Measurements from ENCODE around the gene ASPDH.
A peak's percentile ranks its signal among the peaks of the same experiment; 100 is the strongest.

ASPDH gene

DNA sequence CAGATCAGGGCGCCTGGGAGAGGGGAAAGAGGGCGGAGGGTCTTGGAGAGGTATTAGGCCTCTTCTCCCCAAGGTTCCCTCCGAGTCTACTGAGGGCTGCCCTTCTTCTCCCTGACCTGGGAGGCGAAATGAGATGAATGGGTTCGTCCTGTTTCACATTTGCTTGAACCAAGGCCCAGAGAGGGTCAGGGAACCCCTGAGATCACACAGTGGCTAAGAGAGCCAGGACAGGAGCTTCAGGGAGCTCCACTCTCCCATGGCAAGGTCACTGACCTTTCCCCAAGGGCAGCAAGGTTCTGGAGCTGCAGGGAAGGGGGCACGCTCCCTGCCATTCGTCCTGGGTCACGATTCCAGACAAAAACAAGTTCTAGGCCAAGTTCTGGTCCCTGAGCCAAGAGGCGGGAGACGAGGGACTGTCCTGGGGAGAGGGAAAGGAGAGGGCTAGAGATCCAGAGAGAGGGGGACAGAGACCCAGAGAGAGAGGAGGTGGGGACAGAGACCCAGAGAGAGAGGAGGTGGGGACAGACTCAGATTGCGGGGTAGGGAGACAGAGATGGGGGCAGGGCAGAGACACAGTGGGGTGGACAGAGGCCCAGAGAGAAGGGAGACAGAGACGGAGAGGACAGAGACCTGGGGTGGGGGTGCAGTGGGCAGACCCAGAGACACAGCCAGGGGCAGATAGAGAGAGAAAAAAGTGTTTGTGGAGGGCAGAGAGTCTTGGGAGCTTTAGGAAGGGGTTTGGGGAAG is 541 bp downstream of the ASPDH start:
- TF ChIP-seq, protein P1, sequence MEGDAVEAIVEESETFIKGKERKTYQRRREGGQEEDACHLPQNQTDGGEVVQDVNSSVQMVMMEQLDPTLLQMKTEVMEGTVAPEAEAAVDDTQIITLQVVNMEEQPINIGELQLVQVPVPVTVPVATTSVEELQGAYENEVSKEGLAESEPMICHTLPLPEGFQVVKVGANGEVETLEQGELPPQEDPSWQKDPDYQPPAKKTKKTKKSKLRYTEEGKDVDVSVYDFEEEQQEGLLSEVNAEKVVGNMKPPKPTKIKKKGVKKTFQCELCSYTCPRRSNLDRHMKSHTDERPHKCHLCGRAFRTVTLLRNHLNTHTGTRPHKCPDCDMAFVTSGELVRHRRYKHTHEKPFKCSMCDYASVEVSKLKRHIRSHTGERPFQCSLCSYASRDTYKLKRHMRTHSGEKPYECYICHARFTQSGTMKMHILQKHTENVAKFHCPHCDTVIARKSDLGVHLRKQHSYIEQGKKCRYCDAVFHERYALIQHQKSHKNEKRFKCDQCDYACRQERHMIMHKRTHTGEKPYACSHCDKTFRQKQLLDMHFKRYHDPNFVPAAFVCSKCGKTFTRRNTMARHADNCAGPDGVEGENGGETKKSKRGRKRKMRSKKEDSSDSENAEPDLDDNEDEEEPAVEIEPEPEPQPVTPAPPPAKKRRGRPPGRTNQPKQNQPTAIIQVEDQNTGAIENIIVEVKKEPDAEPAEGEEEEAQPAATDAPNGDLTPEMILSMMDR (IDR thresholded peaks at IDR 0.05; ENCODE audit: control extremely low read depth, extremely low read depth, low read depth, missing control alignments) = no peak
- ChIA-PET CTCF (no interaction called here), POLR2A (no interaction called here)
- DNase-seq (ENCODE audit: extremely low spot score) = no peak

DNA sequence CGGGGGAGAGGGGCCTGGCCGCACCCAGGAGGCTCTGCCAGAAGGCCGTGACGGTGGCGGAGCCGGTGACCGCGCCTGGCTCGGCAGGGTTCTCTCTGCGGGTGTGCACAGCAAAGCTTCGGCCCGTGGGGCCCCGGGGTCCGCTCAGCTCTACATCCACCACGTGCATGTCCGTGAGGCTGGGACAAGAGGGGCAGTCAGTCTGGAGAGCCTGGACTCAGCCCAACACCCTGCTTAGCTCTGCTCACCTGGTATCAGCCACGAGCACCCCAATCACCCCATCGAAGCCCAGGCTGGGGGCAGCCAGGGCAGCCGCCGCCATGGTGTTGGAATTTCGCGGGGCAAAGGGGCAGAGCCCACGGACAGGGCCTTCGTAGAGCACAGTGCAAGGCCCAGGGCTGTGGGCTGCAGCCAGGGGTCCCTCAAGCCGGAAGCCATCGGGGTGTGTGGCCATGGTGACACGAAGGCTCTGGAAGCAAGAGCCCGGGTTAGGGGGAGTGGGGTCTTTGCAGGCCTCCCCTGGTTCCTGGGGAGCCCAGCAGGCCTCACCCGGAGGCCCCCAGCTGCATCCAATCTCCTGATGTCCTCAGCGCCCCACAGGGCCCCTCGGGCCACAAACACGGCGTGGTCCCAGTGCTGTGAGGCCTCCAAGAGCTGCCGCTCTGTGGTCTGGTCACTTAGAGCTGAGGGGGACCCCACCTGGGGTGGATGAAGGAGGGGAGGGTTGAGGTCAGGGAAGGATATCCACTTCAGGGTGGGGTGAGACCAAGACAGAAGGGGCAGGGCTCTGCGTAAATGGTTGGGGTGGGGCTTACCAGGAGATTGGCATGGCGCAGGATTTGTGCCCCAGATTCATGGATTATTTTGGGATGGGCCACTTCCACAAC is 1.4 kb downstream of the ASPDH start:
- ChIA-PET POLR2A (no interaction called here), CTCF (interaction anchor here (1.1 to 1.7 kb wide), 4 partner anchors 24 to 155 kb away, joined by 3 to 4 read pairs (median 3); no protein-coding TSS in a partner anchor)
- DNase-seq (ENCODE audit: extremely low spot score) = no peak
- TF ChIP-seq, protein P1 (IDR thresholded peaks at IDR 0.05; ENCODE audit: control extremely low read depth, extremely low read depth, low read depth, missing control alignments) = no peak

DNA sequence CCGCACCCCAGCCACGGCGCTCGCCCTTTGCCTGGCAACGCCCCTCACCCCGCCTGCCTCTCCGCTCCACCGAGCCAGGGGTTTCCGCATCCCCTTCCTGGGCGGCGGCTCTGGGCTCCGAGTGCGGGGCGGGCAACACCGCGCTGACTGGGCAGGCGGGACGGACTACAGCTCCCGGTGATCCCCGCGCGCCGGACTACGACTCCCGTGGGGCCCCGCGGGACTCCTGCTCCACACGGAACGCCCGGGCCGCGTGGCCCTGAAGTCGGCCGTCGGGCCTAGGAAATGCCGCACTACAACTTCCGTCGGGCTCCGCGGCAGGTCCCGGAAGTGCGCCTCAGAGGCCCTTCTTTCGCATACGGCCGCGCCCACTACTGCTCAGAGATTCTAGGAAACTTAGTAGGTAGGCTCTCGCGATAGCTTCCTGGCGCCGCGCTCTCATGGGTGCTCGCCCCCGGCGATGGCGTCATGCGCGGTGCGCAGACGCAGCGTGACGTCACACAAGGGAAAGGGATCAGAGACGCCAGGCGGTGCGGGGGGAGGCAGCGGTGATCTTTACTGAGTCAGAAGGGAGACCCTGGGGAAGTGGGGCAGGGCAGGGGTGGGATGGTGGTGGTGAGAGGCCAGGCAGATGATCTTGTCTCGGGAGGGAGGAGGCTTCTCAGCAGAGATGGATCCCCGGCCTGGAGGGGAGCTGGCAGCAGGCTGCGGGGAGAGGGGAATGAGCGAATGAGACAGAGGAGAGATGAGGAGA is 2.5 kb downstream of the ASPDH start, which contains the start of gene JOSD2:
JOSD2 (minus strand) TSS at position 123 of the 754 bp plus-strand sequence. CDS start 760 bp downstream, outside the sequence.
- CTCF ChIA-PET = interaction anchor here (0.6 to 1.7 kb wide), 7 partner anchors 26 to 411 kb away, joined by 3 to 4 read pairs (median 3); no protein-coding TSS in a partner anchor
- TF ChIP-seq, protein P1 (IDR thresholded peaks at IDR 0.05; ENCODE audit: control extremely low read depth, extremely low read depth, low read depth, missing control alignments) = no peak
- POLR2A ChIA-PET = interaction anchor here (0.6 to 0.7 kb wide), 2 partner anchors 10 to 48 kb away, joined by 3 to 8 read pairs; no protein-coding TSS in a partner anchor
- DNase-seq (ENCODE audit: extremely low spot score) = peak; percentile 99

DNA sequence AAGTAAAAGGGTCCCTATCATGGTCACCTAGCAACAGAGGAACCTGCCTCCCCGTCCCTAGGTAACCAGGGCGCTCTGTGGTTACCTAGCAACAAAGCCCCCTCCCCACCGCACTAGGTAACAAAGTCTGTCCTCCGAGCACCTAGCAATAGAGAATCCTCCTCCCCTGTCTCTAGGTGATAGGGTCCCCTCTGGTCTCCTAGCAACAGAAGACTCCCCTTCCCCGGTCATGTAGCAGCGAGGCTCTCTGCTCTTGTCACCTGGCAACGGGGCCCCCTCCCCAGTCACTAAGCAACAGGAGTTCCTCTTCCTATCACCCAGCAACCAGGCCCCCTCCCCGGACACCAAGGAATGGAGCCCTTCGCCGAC is 3.0 kb downstream of the ASPDH start:
- POLR2A ChIA-PET = interaction anchor here (0.6 kb wide), 1 partner anchor 10 kb away, joined by 3 read pairs; no protein-coding TSS in a partner anchor
- CTCF ChIA-PET = interaction anchor here (0.6 to 1.7 kb wide), 6 partner anchors 45 to 411 kb away, joined by 3 to 5 read pairs (median 4); no protein-coding TSS in a partner anchor
- TF ChIP-seq, protein P1 (IDR thresholded peaks at IDR 0.05; ENCODE audit: control extremely low read depth, extremely low read depth, low read depth, missing control alignments) = no peak
- no peak for DNase-seq (ENCODE audit: extremely low spot score)

- no peak for DNase-seq (ENCODE audit: extremely low spot score)
- POLR2A ChIA-PET = no interaction called here
- TF ChIP-seq, protein P1 (IDR thresholded peaks at IDR 0.05; ENCODE audit: control extremely low read depth, extremely low read depth, low read depth, missing control alignments) = no peak
- CTCF ChIA-PET = interaction anchor here (1.2 kb wide), 2 partner anchors 47 to 153 kb away, joined by 4 to 5 read pairs; no protein-coding TSS in a partner anchor
Measured at GRCh38 chr19:50510121-50510670, 3.5 kb downstream of the ASPDH start.

Measured in GM10248 (cell line).